NCI-H146 (cell line): Measurements from ENCODE around the gene JAK3.
"Not testable (repeated sequence)": the region's sequence is repeated elsewhere in the genome, so short reads cannot be mapped to it uniquely, and the experiment has no call there.

ENCODE experiments used
- DNase-seq: peaks from one replicate; lab custom pipeline; 2025; lab: John Stamatoyannopoulos, UW

JAK3 gene

GRCh38 chr19:17803264-17803896 is 44.4 kb downstream of the JAK3 start:
- no peak for DNase-seq

GRCh38 chr19:17802137-17802858 is 45.5 kb downstream of the JAK3 start:
- DNase-seq, result no peak

- DNase-seq, result not testable (repeated sequence)
Observed at GRCh38 chr19:17798599-17798998, 49.2 kb downstream of the JAK3 start.

GRCh38 chr19:17797424-17798201 is 50.2 kb downstream of the JAK3 start:
- DNase-seq, result no peak

GRCh38 chr19:17796838-17797423 is 50.9 kb downstream of the JAK3 start:
- no peak for DNase-seq

GRCh38 chr19:17796013-17796837 is 51.6 kb downstream of the JAK3 start:
- peak; percentile 25 for DNase-seq

- no peak for DNase-seq
Observed at GRCh38 chr19:17795495-17795856, 52.3 kb downstream of the JAK3 start.

- DNase-seq, result peak; percentile 76
Observed at GRCh38 chr19:17794731-17795494, 52.9 kb downstream of the JAK3 start, which contains the start of gene B3GNT3. Gene B3GNT3, plus strand, starts transcription at chr19:17795138. Its CDS starts 12,670 bp downstream, at chr19:17807808.

- no peak for DNase-seq
Observed at GRCh38 chr19:17794412-17794730, 53.4 kb downstream of the JAK3 start.

GRCh38 chr19:17790059-17790780 is 57.6 kb downstream of the JAK3 start:
- DNase-seq, result no peak

GRCh38 chr19:17788632-17789031 is 59.1 kb downstream of the JAK3 start:
- DNase-seq, result no peak

GRCh38 chr19:17787274-17787913 is 60.4 kb downstream of the JAK3 start:
- no peak for DNase-seq

- DNase-seq, result peak; percentile 62
Observed at GRCh38 chr19:17784201-17785008, 63.4 kb downstream of the JAK3 start.

GRCh38 chr19:17783721-17784120 is 64.1 kb downstream of the JAK3 start:
- DNase-seq, result not testable (repeated sequence)

GRCh38 chr19:17780781-17781180 is 67.0 kb downstream of the JAK3 start:
- DNase-seq, result no peak

- DNase-seq, result peak; percentile 66
Observed at GRCh38 chr19:17778968-17779929, 68.5 kb downstream of the JAK3 start.

- DNase-seq, result peak; percentile 87
Observed at GRCh38 chr19:17778251-17778967, 69.4 kb downstream of the JAK3 start.
